AG04450 (cell line): Measurements from ENCODE around the gene TSACC. TPM values are rescaled to one million over a fixed set of nuclear protein-coding genes. Genes with fewer than 3 reads are reported as not detected.

Source experiments
- CTCF ChIA-PET: fragments of 300-600, 350-600 bp; formaldehyde crosslinking; extraction: SDS; loops from one replicate; lab custom pipeline; 2022; ENCODE audit warnings: antibody characterized with exemption, inconsistent platforms; lab: Charles Lee
- POLR2A ChIA-PET: fragments of 350-600 bp; formaldehyde crosslinking; extraction: SDS; loops from one replicate; lab custom pipeline; 2021; ENCODE audit warnings: antibody characterized with exemption, inconsistent platforms; lab: Yijun Ruan, JAX
- DNase-seq: peaks from one replicate; pipeline ENCODE4 v3.0.0-alpha.2; 2011; ENCODE audit warnings: low read depth, low spot score
- H3K27ac ChIP-seq: one replicate; pipeline ENCODE4 v1.5.1; 2012; ENCODE audit warnings: low read depth, low read length, control low read depth
- H3K27me3 ChIP-seq: one replicate; pipeline ENCODE4 v1.6.0; 2012; ENCODE audit warnings: low read length; ENCODE audit not compliant: control insufficient read depth, insufficient read depth
- H3K4me3 ChIP-seq: 2 replicates; pipeline ENCODE4 v1.5.1; 2011; ENCODE audit warnings: mild to moderate bottlenecking, low read depth, low read length, control low read depth
- H3K9me3 ChIP-seq: 2 replicates; pipeline ENCODE4 v1.5.1; 2012; ENCODE audit warnings: low read length; ENCODE audit not compliant: control insufficient read depth, insufficient read depth
- CTCF ChIP-seq: IDR thresholded peaks from 2 replicates; pipeline ENCODE4 v1.5.1; 2011; ENCODE audit warnings: low read depth, low read length, control low read depth, inconsistent platforms
- polyA plus RNA-seq: library from polyadenylated mRNA; depleted of rRNA; stranded (reverse); fragments of >200 nt; gene quantifications from 2 replicates; pipeline ENCODE4 v1.2.3, GENCODE V29; 2011

The TSACC gene
- polyA plus RNA-seq, 1 experiment = 0.27 TPM

DNA sequence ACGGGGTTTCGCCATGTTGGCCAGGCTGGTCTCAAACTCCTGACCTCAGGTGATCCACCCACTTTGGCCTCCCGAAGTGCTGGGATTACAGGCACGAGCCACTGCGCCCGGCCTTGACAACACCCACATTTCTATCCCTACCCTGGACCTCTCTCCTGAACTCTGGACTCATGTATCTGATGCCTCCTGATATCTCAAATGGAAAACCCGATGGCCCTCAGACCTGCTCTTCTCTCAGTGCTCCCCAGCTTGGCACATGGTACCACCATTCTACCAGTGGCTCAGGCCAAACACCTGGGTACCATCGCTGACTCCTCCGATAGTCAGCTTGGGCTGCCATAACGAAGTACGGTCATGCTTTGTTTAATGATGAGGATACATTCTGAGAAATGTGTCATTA, 22.2 kb downstream of the TSACC start:
- no peak for TF ChIP-seq CTCF
- ChIA-PET POLR2A (no interaction called here), CTCF (interaction anchor here (0.6 to 3.9 kb wide), 7 partner anchors 11 to 270 kb away, joined by 3 to 21 read pairs (median 6); no protein-coding TSS in a partner anchor)

DNA sequence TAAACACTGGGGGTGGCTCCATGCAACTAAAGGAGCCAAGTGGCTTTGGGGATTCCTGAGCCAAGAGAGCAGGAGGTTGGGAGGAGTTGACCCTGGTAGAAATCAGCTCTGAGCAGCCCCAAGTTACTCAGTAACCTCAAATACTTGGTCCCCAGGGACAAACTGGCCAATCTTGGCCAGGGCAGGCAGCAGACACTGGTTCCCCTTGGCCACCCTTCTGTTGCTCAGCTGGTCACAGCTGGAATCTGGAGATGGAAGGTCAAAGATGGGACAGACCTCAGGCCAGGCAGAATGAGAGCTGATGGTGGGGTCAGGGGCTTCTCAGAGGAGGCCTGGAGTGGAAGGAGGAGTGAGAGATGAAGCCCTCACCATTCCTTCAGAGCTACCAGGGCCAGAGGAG, 27.4 kb downstream of the TSACC start:
- CTCF ChIA-PET = no interaction called here

More for the DNA sequence above, 22.2 kb downstream of the TSACC start:
- H3K9me3 ChIP-seq = no peaks in the 10 kb centered on the region; the same call in 1 of the 2 replicates
- no peak overlapping the region for H3K27ac ChIP-seq
- H3K4me3 ChIP-seq = no peak overlapping the region
- DNase-seq = no peak
- H3K27me3 ChIP-seq = peaks cover 51% of the 10 kb centered on the region

DNA sequence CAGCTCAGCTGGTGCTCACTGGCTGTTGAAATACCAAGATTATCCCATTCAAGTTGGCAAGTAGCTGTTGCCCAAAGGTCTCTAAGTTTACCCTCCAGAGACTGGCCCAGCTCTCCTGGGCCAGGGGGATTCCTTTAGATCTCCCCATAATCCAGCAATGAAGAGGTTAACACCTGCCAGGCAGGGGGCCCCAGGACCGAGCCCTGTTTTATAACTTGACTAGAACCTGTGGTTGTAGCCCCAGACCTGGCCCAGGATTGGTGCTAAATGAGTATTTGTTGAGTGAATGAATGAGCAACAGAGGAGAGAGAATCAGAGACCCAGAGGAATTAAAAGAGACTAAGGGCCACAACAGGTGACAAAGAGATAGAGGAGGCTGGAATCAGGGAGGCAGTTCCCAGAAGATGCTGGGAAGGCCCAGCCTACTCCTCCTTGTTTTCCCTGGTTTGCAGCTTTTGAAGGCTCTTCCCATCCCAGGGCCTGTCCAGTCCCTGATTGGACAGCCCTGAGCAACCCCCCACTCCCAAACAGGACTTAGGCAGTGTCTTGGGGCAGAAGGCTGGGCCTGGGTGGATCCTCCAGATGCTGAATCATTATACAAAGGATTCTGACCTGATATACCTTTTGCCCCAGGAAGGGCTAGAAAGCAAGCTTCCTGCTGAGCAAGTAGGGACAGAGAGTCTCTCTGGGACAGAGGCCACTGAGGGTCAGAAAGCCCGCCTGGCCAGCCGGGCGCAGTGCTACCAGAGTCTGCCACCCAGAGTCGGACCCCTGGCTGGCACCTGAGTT, 28.2 kb downstream of the TSACC start:
- H3K27ac ChIP-seq = no peak overlapping the region
- H3K4me3 ChIP-seq = no peak overlapping the region
- ChIA-PET CTCF (no interaction called here), POLR2A (no interaction called here)
- no peaks in the 10 kb centered on the region; the same call in 1 of the 2 replicates for H3K9me3 ChIP-seq
- DNase-seq = no peak
- H3K27me3 ChIP-seq = peaks cover 56% of the 10 kb centered on the region
- no peak for TF ChIP-seq CTCF

More for the DNA sequence above, 27.4 kb downstream of the TSACC start:
- Histone ChIP-seq H3K4me3 (no peak overlapping the region), H3K27me3 (peaks cover 56% of the 10 kb centered on the region), H3K9me3 (no peaks in the 10 kb centered on the region; the same call in 1 of the 2 replicates), H3K27ac (no peak overlapping the region)
- POLR2A ChIA-PET = no interaction called here
- DNase-seq = no peak
- no peak for TF ChIP-seq CTCF

DNA sequence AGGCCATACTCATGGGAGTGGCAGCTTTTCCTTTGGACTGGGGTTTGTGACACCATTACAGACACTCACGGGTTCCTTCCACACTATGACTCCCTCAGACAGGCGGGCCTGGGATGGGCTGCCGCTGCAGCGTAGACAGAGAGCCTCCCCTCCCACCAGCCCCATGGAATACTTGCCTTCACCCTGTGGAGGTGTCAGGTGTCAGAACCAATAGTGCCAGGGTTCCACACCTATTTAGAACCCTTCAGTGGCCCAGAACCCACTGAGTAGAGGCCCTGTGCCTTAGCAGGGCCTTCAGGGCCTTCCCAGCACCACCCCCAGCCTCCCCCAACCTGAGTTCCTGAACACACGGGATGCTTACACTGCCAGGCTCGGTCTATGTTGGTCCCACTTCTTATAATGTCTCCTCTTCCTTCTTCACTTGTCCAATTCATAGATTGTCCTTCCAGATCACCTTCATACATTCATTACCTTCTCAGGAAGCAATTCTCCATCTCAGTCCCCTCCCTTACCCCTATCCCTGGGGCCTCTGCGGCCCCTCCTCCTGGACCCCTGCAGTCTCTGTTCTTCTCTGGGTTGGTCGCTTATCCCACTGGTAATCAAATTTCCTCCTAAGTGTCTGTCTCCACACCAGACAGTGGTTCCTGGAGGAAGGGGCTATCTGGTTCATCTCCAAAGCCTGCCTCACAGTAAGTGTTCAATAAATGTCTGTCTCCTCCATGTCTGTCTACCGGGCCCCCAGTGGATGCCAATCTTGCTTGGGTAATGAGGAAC, 29.2 kb downstream of the TSACC start:
- ChIA-PET CTCF (no interaction called here), POLR2A (no interaction called here)
- H3K9me3 ChIP-seq = no peaks in the 10 kb centered on the region; the same call in 1 of the 2 replicates
- no peak overlapping the region for H3K4me3 ChIP-seq
- no peak overlapping the region for H3K27ac ChIP-seq
- no peak for DNase-seq
- H3K27me3 ChIP-seq = peaks cover 56% of the 10 kb centered on the region
- no peak for TF ChIP-seq CTCF
